Osteoblast (primary cell): ENCODE results near the gene GRIN2C. TPM values are rescaled to one million over a fixed set of nuclear protein-coding genes. Genes with fewer than 3 reads are reported as not detected.

Experiments used
- DNase-seq: peaks from one replicate; pipeline ENCODE4 v3.0.0; 2011; ENCODE audit warnings: low spot score, mixed read lengths; ENCODE audit not compliant: insufficient read length; ENCODE audit errors: missing footprints
- H2AFZ ChIP-seq: 2 replicates; pipeline ENCODE4 v1.6.0; 2011; ENCODE audit warnings: mild to moderate bottlenecking, low read length
- H3K27ac ChIP-seq: 2 replicates; pipeline ENCODE4 v1.5.1; 2011; ENCODE audit warnings: mild to moderate bottlenecking, low read depth, low read length, moderate library complexity
- H3K27me3 ChIP-seq: 2 replicates; pipeline ENCODE4 v1.6.0; 2012; ENCODE audit warnings: mild to moderate bottlenecking, control low read depth, inconsistent platforms, low read length, moderate library complexity; ENCODE audit not compliant: insufficient read depth
- H3K36me3 ChIP-seq: 2 replicates; pipeline ENCODE4 v1.5.1; 2011; ENCODE audit warnings: mild to moderate bottlenecking, low read length, control low read depth, moderate library complexity; ENCODE audit not compliant: insufficient read depth
- H3K4me1 ChIP-seq: 2 replicates; pipeline ENCODE4 v1.5.1; 2011; ENCODE audit warnings: mild to moderate bottlenecking, low read length, control low read depth, moderate library complexity; ENCODE audit not compliant: insufficient read depth
- H3K4me2 ChIP-seq: 2 replicates; pipeline ENCODE4 v1.6.0; 2011; ENCODE audit warnings: mild to moderate bottlenecking, low read length; ENCODE audit not compliant: insufficient read depth
- H3K4me3 ChIP-seq: fragments of 200-600 bp; sonication (generic); 3 replicates; pipeline ENCODE4 v1.5.1; 2012; ENCODE audit warnings: mild to moderate bottlenecking, low read length, inconsistent platforms; ENCODE audit not compliant: insufficient read depth
- H3K79me2 ChIP-seq: 2 replicates; pipeline ENCODE4 v1.6.0; 2012; ENCODE audit warnings: mild to moderate bottlenecking, low read length, control low read depth, inconsistent platforms; ENCODE audit not compliant: insufficient read depth
- H3K9me3 ChIP-seq: 2 replicates; pipeline ENCODE4 v1.5.1; 2011; ENCODE audit warnings: low read depth, low read length, control low read depth
- H4K20me1 ChIP-seq: 2 replicates; pipeline ENCODE4 v1.6.0; 2012; ENCODE audit warnings: mild to moderate bottlenecking, low read length, control low read depth; ENCODE audit not compliant: insufficient read depth
- total RNA-seq: library from RNA; depleted of rRNA; stranded (reverse); fragments of >200 nt; gene quantifications from 2 replicates; pipeline ENCODE4 v1.2.3, GENCODE V29; 2012
- TF ChIP-seq, protein P1 (sequence below): IDR thresholded peaks from 2 replicates; pipeline ENCODE4 v1.5.1; 2011; ENCODE audit warnings: mild to moderate bottlenecking, low read depth, low read length, moderate library complexity; ENCODE audit errors: extremely low read depth

The GRIN2C gene
- total RNA-seq, 1 donor = 0.72 TPM

- Histone ChIP-seq H3K4me1 (no peaks in the 10 kb centered on the region), H3K36me3 (no peaks in the 10 kb centered on the region), H2AFZ (no peak overlapping the region), H3K4me2 (no peak overlapping the region), H3K4me3 (no peak overlapping the region), H4K20me1 (no peaks in the 10 kb centered on the region), H3K9me3 (no peaks in the 10 kb centered on the region), H3K79me2 (no peaks in the 10 kb centered on the region), H3K27me3 (peaks cover 38% of the 10 kb centered on the region), H3K27ac (no peak overlapping the region)
- TF ChIP-seq, protein P1, sequence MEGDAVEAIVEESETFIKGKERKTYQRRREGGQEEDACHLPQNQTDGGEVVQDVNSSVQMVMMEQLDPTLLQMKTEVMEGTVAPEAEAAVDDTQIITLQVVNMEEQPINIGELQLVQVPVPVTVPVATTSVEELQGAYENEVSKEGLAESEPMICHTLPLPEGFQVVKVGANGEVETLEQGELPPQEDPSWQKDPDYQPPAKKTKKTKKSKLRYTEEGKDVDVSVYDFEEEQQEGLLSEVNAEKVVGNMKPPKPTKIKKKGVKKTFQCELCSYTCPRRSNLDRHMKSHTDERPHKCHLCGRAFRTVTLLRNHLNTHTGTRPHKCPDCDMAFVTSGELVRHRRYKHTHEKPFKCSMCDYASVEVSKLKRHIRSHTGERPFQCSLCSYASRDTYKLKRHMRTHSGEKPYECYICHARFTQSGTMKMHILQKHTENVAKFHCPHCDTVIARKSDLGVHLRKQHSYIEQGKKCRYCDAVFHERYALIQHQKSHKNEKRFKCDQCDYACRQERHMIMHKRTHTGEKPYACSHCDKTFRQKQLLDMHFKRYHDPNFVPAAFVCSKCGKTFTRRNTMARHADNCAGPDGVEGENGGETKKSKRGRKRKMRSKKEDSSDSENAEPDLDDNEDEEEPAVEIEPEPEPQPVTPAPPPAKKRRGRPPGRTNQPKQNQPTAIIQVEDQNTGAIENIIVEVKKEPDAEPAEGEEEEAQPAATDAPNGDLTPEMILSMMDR = no peak
- no peak for DNase-seq
Measured at GRCh38 chr17:74850310-74850709, 9.4 kb downstream of the GRIN2C start.

GRCh38 chr17:74848656-74849399 lies 10.9 kb downstream of the GRIN2C start:
- Histone ChIP-seq H3K4me2 (no peak overlapping the region), H3K4me1 (no peaks in the 10 kb centered on the region), H3K9me3 (no peaks in the 10 kb centered on the region), H4K20me1 (no peaks in the 10 kb centered on the region), H3K79me2 (no peaks in the 10 kb centered on the region), H3K27me3 (peaks cover 28% of the 10 kb centered on the region), H3K4me3 (no peak overlapping the region), H3K27ac (no peak overlapping the region), H3K36me3 (no peaks in the 10 kb centered on the region), H2AFZ (no peak overlapping the region)
- TF ChIP-seq, protein P1 = no peak
- no peak for DNase-seq

DNA sequence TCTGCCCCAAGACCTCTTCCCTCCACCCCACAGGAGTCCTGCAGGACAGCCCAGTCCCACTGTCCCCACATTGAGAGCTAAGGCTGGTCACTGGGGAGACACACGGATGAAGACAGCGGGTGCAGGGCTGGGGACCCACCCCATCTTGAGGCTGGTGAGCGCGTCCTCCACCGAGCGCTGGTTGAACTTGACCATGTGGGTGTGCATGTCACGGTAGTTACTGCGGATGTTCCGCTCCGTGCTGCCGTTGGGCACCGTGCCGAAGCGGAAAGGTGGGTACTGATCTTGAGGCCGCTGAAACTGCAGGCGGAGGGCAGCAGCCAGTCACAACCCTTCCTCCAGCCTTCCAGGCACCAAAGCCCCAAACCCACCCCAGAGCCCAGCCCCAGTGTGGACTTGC lies 13.1 kb downstream of the GRIN2C start:
- H2AFZ ChIP-seq = no peak overlapping the region

GRCh38 chr17:74843352-74843627 lies 16.4 kb downstream of the GRIN2C start:
- H3K9me3 ChIP-seq = no peaks in the 10 kb centered on the region
- H3K4me3 ChIP-seq = no peak overlapping the region
- no peak overlapping the region for H2AFZ ChIP-seq
- H3K36me3 ChIP-seq = no peaks in the 10 kb centered on the region
- no peak overlapping the region for H3K4me2 ChIP-seq
- no peaks in the 10 kb centered on the region for H3K79me2 ChIP-seq
- H4K20me1 ChIP-seq = no peaks in the 10 kb centered on the region
- no peak overlapping the region for H3K27ac ChIP-seq
- TF ChIP-seq, protein P1 = no peak
- no peak for DNase-seq
- peaks cover 4% of the 10 kb centered on the region for H3K4me1 ChIP-seq
- H3K27me3 ChIP-seq = no peaks in the 10 kb centered on the region

More for the DNA sequence above, 13.1 kb downstream of the GRIN2C start:
- no peak overlapping the region for H3K4me2 ChIP-seq
- H3K79me2 ChIP-seq = no peaks in the 10 kb centered on the region
- H3K27me3 ChIP-seq = peaks cover 6% of the 10 kb centered on the region
- no peak for DNase-seq
- no peaks in the 10 kb centered on the region for H3K9me3 ChIP-seq
- no peak overlapping the region for H3K27ac ChIP-seq
- H3K4me1 ChIP-seq = no peaks in the 10 kb centered on the region
- TF ChIP-seq, protein P1 = no peak
- no peaks in the 10 kb centered on the region for H4K20me1 ChIP-seq
- no peak overlapping the region for H3K4me3 ChIP-seq
- no peaks in the 10 kb centered on the region for H3K36me3 ChIP-seq
